Eye (tissue), 1 donor: Measurements from ENCODE around the gene RASGEF1B.
A peak's percentile ranks its signal among the peaks of the same experiment; 100 is the strongest.
"Not testable (repeated sequence)": the region's sequence is repeated elsewhere in the genome, so short reads cannot be mapped to it uniquely, and the experiment has no call there.

ENCODE experiments used
- DNase-seq: peaks from one replicate; pipeline ENCODE4 v3.0.0-alpha.2; 2015

The RASGEF1B gene

GRCh38 chr4:81495345-81495744, 23.6 kb upstream of the RASGEF1B start:
- no peak for DNase-seq

- no peak for DNase-seq
Measured at GRCh38 chr4:81494031-81494431, 22.3 kb upstream of the RASGEF1B start.

DNA sequence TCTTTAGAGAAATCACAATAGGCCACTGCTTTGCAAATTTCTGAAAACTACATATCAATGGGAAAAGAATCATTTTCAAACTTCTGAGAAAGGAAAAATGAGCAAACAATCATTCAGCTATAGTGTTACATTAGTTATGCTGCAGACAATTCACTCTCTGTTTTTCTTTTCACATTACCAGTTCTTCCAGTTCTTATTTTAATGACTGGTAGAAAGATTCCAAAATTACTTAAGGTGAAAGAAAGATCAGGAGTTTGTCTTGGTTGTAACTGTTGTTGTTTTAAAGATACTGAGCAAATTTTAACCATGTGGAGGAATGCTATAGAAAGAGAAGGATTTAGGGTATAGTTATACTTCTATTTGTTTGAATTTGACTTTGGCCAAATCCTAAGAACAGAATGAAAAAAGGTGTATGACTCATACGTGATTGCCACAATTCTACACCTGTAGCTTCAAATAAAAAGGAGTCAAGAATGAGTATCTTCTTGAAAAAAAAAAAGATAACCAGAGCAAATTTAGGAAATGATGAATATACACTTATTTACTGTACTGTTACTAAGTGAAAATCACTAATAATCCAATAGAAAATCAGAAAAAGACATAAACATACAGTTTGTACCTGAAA, 21.0 kb upstream of the RASGEF1B start:
- DNase-seq, result no peak

GRCh38 chr4:81491943-81492342, 20.2 kb upstream of the RASGEF1B start:
- DNase-seq, result no peak

- no peak for DNase-seq
Measured at GRCh38 chr4:81490403-81491160, 18.9 kb upstream of the RASGEF1B start.

GRCh38 chr4:81486502-81486901, 14.8 kb upstream of the RASGEF1B start:
- DNase-seq, result no peak

DNA sequence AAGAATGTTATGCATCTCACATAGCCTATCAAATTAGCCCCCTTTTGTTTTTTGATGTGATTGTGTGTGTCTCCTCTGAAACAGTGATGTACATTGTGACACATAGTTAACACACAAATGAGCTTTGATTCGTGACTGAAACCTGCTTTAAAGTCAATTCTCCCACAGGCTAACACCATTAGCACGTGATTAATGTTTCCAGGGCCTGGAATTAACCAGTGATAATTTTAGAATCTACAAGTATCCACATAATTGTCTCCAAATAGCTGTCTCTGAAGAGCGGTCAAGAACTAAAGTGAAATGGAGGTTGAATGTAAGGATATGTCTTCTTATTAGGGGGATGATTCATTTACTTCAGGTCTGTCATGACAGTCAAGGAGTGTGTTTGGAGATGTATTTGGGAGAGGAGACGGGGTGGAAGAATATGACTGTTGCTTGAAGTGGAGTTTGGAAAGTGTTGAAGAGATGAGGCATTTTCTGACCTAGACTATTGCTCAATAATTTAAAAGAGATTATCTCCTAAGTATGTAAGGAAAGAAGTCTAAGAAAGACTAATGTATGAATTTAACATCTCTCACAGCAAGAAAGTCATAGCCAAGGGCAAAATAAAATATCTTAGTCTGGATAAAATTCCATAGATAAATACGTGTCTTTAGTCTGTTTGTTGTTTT, 13.7 kb upstream of the RASGEF1B start:
- no peak for DNase-seq

- no peak for DNase-seq
Measured at GRCh38 chr4:81482326-81482725, 10.6 kb upstream of the RASGEF1B start.

GRCh38 chr4:81481151-81481550, 9.4 kb upstream of the RASGEF1B start:
- DNase-seq, result no peak

DNA sequence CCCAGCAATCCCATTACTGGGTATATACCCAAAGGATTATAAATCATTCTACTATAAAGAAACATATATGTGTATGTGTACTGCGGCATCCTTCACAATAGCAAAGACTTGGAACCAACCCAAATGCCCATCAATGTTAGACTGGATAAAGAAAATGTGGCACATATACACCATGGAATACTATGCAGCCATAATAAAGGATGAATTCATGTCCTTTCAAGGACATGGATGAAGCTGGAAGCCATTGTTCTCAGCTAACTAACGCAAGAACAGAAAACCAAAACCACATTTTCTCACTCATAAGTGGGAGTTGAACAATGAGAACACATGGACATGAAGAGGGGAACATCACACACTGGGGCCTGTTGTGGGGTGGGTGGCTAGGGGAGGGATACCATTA, 7.9 kb upstream of the RASGEF1B start:
- not testable (repeated sequence) for DNase-seq

DNA sequence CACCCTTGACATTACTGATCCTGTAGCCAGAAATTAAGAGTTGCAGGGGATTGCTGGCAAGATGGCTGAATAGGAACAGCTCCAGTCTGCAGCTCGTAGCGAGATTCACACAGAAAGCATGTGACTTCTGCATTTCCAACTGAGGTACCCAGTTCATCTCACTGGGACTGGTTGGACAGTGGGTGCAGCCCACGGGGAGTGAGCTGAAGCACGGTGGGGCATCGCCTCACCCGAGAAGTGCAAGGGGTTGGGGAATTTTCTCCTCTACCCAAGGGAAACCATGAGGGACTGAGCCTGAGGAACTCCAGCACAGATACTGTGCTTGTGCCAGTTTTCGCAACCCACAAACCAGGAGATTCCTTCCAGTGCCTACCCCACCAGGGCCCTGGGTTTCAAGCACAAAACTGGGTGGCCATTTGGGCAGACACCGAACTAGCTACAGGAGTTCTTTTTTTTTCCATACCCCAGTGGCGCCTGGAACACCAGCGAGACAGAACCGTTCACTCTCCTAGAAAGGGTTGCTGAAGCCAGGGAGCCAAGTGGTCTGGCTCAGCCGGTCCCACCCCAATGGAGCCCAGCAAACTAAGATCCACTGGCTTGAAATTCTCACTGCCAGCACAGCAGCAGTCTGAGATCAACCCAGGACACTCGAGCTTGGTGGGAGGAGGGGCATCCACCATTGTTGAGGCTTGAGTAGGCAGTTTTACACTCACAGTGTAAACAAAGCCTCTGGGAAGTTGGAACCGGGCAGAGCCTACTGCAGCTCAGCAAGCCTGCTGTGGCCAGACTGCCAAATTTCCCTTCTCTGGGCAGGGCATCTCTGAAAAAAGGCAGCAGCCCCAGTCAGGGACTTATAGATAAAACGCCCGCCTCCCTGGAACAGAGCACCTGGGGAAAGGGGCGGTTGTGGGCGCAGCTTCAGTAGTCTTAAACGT, 1.9 kb upstream of the RASGEF1B start:
- DNase-seq, result not testable (repeated sequence)

- DNase-seq, result no peak
Measured at GRCh38 chr4:81472281-81473182, 825 bp upstream of the RASGEF1B start.

GRCh38 chr4:81471298-81471587, 464 bp downstream of the RASGEF1B start:
- DNase-seq, result no peak

- DNase-seq, result peak; percentile 83
Measured at GRCh38 chr4:81470456-81471297, 1.0 kb downstream of the RASGEF1B start.

DNA sequence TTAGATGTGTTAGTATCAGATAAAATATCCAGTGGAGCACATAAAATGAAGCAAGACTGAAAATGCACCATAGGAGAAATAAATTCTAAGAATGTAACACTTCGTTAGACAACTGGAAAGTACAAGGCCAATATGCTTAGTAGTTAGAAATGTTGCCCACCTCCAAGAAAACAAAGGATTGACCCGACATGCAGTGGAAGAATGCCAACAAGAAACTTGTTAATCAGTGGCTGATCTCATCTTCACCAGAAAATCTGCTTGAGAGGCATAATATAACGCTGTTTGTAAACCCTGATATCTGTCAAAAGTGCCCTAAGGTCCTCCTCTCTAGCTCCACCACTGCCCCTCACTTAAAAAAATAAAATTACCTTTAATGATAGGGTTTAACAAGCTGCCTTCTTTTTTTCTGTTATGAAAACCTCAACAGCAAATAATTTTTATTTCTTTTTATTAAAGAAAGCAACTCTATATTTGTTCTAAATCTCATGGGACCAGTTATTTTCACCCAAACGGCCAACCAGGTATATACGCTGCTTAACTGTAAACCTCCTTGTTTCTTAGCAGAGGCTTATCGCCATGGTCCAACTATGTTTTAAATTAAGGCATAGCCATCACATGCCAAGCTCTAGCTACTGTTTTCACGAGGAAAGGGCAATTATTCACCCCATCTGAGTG, 1.8 kb downstream of the RASGEF1B start:
- DNase-seq, result peak; percentile 47

GRCh38 chr4:81468678-81469077, 3.0 kb downstream of the RASGEF1B start:
- no peak for DNase-seq

GRCh38 chr4:81467672-81467964, 4.1 kb downstream of the RASGEF1B start:
- DNase-seq, result no peak

DNA sequence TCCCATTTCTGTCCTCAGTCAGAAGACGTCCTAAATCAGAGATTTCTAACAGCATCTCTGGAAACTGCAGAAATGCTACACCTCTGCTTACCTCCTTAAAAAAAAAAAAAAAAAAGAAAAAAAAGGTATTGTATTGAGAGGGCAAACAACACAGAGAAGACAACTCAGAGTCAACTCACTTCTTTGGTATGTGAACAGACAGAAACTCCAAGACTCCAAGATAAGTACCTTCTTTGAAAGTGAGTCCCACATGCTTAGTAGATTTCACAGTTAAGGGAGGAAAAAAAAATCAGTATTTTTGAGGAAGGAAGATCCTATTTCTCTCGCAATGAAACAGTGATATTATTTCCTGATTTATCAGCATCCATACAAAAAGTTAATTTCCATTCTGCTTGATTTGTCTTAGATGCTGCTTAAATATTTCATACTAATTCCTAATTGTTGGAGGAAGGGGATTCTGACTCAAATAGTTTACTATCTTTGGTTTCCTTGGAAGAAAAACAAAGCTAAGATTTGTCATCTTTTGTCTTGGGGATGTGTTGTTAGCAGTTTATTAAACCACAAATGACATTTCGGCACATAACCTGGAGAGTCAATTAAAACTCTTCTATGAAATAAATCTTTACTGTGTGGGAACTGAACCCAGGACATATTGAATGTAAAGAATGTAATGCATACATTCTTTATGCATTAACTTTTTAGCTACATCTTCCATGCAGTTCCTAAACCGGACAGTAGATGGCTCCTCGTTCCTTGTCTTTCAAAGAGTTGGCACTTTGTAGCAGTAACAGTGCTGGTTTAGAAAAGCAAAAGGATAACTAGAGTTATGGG, 4.7 kb downstream of the RASGEF1B start:
- DNase-seq, result peak; percentile 95

DNA sequence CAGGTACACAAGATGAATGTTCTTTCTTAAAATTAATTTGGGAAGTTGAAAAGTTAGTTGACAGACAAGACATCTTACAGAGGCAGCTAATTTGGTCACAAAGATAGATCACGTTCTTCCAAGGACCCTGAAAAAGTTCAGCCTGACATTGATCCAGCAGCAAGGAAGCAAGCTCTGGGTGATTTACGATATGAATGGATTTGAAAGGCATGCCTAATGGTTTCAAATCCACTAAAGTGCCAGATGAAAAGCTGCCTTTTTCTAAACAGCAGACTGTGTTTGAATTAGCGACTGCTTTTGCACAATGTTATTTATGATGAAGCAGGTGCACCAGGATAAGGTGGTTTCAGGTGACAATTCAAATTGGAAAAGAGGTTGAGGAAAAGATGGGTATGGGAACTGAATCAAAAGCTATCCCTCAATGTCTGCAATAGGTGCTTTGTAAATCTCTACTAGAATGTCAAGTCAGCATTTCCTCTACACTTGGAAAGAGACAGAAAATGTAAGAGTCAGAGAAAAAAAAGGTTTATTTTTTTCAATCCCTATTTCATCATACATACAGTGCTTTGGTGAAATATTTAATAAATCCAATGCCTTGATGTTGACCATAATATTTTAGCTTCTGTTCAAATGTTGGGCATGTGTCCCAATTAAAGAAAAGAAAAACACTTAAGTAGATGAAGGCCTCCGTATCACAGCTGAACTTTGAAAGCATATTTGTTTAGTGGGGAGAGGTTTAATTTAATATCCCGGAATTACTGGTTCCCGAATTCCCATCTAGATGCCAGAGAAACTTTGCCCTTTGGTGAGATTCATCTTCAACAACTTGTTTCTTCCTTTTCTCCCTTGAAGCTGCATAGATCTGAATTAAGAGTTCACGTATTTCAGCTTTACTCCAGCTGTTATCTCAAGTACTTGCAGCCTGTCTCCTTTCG, 6.0 kb downstream of the RASGEF1B start:
- DNase-seq, result peak; percentile 8
